Measurements from ENCODE around the gene RBM34.
"Not testable (repeated sequence)": the region's sequence is repeated elsewhere in the genome, so short reads cannot be mapped to it uniquely, and the experiment has no call there.

DNA sequence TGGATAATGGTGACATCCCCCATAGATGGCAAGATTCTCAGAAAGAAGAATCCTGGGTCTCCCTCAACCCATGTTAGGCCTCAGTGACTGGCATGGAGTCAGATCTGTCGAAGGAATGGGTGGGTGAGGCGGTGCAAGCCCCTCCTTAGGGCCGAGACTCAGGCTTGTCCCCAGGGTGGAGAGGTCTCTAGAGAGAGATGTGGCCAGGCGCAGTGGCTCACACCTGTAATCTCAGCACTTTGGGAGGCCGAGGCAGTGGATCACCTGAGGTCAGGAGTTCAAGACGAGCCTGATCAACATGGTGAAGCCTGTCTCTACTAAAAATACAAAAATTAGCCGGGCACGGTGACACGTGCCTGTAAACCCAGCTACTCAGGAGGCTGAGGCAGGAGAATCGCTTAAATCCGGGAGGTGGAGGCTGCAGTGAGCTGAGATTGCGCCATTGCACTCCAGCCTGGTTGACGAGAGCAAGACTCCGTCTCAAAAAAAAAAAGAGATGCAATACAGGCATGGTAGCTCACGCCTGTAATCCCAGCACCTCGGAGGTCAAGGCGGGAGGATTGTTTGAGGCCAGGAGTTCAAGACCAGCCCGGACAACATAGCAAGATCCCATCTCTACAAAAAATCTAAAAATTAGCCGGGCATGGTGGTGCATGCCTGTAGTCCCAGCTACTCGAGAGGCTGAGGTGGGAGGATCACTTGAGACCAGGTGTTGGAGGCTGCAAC lies 69.6 kb downstream of the RBM34 start:
- TF ChIP-seq FOXK2 (IDR thresholded peaks at IDR 0.05); ARNT (IDR thresholded peaks at IDR 0.05); FOXA1 (IDR thresholded peaks at IDR 0.05); FOXM1 (IDR thresholded peaks at IDR 0.05; ENCODE audit: borderline replicate concordance); ELF4 (IDR thresholded peaks at IDR 0.05); SP1 (IDR thresholded peaks at IDR 0.05); BHLHE40 (IDR thresholded peaks at IDR 0.05; ENCODE audit: borderline replicate concordance); SUZ12 (IDR thresholded peaks at IDR 0.05); TARDBP (IDR thresholded peaks at IDR 0.05); L3MBTL2 (conservative IDR thresholded peaks at IDR 0.05); CTBP1 (IDR thresholded peaks at IDR 0.05; ENCODE audit: borderline replicate concordance); HDGF (IDR thresholded peaks at IDR 0.05; ENCODE audit: borderline replicate concordance): not testable (repeated sequence)
